Panc1 (cell line): ENCODE data around the gene AKT1. TPM values are rescaled to one million over a fixed set of nuclear protein-coding genes. Genes with fewer than 3 reads are reported as not detected.

ENCODE experiments used
- ATAC-seq: fragments of 200-7000 bp; cut with Tn5 transposase; 2 replicates; pipeline ENCODE4 v1.9.1; 2020; ENCODE audit warnings: mild to moderate bottlenecking, moderate library complexity
- BruUV-seq: library from RNA; stranded (reverse); fragments of 400-500 nt; replicated peaks from 2 replicates; lab custom pipeline; 2021; lab: Mats Ljungman, UMichigan
- CTCF ChIA-PET: fragments of 300-600 bp; sonication (Branson Sonifier 250); formaldehyde crosslinking; loops from one replicate; lab custom pipeline; 2022; ENCODE audit warnings: antibody characterized with exemption; lab: Charles Lee
- POLR2A ChIA-PET: fragments of 300-600 bp; sonication (Branson Sonifier 250); formaldehyde crosslinking; loops from one replicate; lab custom pipeline; 2022; ENCODE audit warnings: antibody characterized with exemption; lab: Charles Lee
- DNase-seq: peaks from one replicate; pipeline ENCODE4 v3.0.0-alpha.2; 2010; ENCODE audit warnings: low read depth, low spot score
- H3K27ac ChIP-seq: 2 replicates; pipeline ENCODE4 v1.5.1; 2011; ENCODE audit warnings: mild to moderate bottlenecking, low read length, inconsistent platforms
- H3K27me3 ChIP-seq: fragments of 200-500 bp; sonication (Bioruptor generic); 2 replicates; pipeline ENCODE4 v1.6.0; 2014; ENCODE audit warnings: low read length, inconsistent platforms; ENCODE audit not compliant: control insufficient read depth, insufficient read depth
- H3K36me3 ChIP-seq: fragments of 200-500 bp; sonication (Bioruptor generic); 2 replicates; pipeline ENCODE4 v1.5.1; 2014; ENCODE audit warnings: inconsistent platforms, mild to moderate bottlenecking, low read length, moderate library complexity; ENCODE audit not compliant: control insufficient read depth, insufficient read depth
- H3K4me1 ChIP-seq: 2 replicates; pipeline ENCODE4 v1.5.1; 2011; ENCODE audit warnings: inconsistent platforms, mild to moderate bottlenecking, low read length, moderate library complexity; ENCODE audit not compliant: control insufficient read depth, insufficient read depth
- H3K4me3 ChIP-seq, 2 experiments: 2 replicates each; pipeline ENCODE4 v1.5.1; 2011 to 2012; ENCODE audit warnings: low read depth in 2 of 2, low read length in 2 of 2, mild to moderate bottlenecking in 2 of 2, inconsistent platforms in 1 of 2, moderate library complexity in 1 of 2
- H3K9me3 ChIP-seq: fragments of 200-500 bp; sonication (Bioruptor generic); 2 replicates; pipeline ENCODE4 v1.5.1; 2014; ENCODE audit warnings: low read depth, mild to moderate bottlenecking, inconsistent platforms, low read length, moderate library complexity; ENCODE audit not compliant: control insufficient read depth, insufficient read depth
- POLR2AphosphoS5 ChIP-seq: IDR thresholded peaks from 2 replicates; pipeline ENCODE4 v1.6.1; 2012; ENCODE audit warnings: mild to moderate bottlenecking, low read depth, low read length, moderate library complexity
- SIN3A ChIP-seq: IDR thresholded peaks from 2 replicates; pipeline ENCODE4 v1.6.1; 2012; ENCODE audit warnings: low read depth, mild to moderate bottlenecking, low read length, moderate library complexity, borderline replicate concordance; ENCODE audit not compliant: insufficient read depth
- TCF7L2 ChIP-seq: IDR thresholded peaks from 2 replicates; pipeline ENCODE4 v1.6.1; 2011; ENCODE audit warnings: mild to moderate bottlenecking, low read depth, low read length, inconsistent platforms
- in situ Hi-C: cut with HindIII; loops from 2 replicates; pipeline ENCODE4 v1.10.0; 2016; ENCODE audit warnings: low sequenced_read_pairs, low pct_unique_long_range_greater_than_20kb
- intact Hi-C: fragments of 100-400 bp; cut with micrococcal nuclease; formaldehyde crosslinking; loops from one replicate; pipeline ENCODE4 v1.10.0; 2022; ENCODE audit not compliant: unreplicated experiment
- total RNA-seq: library from RNA; stranded (reverse); gene quantifications from one replicate; pipeline ENCODE4 v1.2.1, GENCODE V29; 2021; ENCODE audit not compliant: unreplicated experiment
- TF ChIP-seq, protein P1 (sequence below): fragments of 450-650 bp; IDR thresholded peaks from 2 replicates; pipeline ENCODE4 v1.5.1; 2017; ENCODE audit warnings: mild to moderate bottlenecking
- TF ChIP-seq, protein P2 (sequence below), 2 experiments: IDR thresholded peaks; 2 replicates each; pipeline ENCODE4 v1.6.1; 2011 to 2012; ENCODE audit warnings: low read depth in 2 of 2, control low read depth in 1 of 2, low read length in 1 of 2, mild to moderate bottlenecking in 1 of 2, moderate library complexity in 1 of 2; ENCODE audit not compliant: insufficient read depth in 1 of 2

AKT1 gene
- total RNA-seq, 1 experiment from 2014 or later, result 175 TPM

DNA sequence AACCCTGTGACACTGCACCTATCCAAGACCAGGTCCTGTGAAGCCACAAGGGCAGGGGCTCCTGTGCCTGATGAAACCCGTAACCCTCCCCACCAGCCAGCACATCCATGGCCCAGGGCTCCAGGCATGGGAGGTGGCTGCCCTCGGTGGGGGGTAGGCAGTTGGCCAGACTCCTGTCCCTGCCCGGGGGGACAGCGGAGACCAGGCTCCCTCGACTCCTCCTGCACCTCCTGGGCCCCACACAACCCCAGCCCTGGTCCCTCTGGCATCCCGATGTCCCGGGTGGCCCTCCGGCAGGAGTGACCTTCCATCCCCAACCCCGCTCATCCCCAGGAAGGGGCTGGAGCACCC lies 11.4 kb downstream of the AKT1 start:
- Histone ChIP-seq H3K27ac (no peak overlapping the region), H3K9me3 (no peaks in the 10 kb centered on the region), H3K36me3 (no peaks in the 10 kb centered on the region), H3K27me3 (no peaks in the 10 kb centered on the region), H3K4me1 (0 out of 2 replicates have a peak, but pooled peaks cover 6% of the 10 kb centered on the region), H3K4me3 (no peak overlapping the region)
- CTCF ChIA-PET, result no interaction called here
- in situ Hi-C loops, result no loop called here
- ATAC-seq (no peak), DNase-seq (no peak)
- intact Hi-C loops, result no loop called here
- POLR2A ChIA-PET, result no interaction called here
- BruUV-seq, result no TSS peak
- TF ChIP-seq SIN3A (no peak), POLR2AphosphoS5 (no peak), TCF7L2 (no peak)
- TF ChIP-seq, protein P1, sequence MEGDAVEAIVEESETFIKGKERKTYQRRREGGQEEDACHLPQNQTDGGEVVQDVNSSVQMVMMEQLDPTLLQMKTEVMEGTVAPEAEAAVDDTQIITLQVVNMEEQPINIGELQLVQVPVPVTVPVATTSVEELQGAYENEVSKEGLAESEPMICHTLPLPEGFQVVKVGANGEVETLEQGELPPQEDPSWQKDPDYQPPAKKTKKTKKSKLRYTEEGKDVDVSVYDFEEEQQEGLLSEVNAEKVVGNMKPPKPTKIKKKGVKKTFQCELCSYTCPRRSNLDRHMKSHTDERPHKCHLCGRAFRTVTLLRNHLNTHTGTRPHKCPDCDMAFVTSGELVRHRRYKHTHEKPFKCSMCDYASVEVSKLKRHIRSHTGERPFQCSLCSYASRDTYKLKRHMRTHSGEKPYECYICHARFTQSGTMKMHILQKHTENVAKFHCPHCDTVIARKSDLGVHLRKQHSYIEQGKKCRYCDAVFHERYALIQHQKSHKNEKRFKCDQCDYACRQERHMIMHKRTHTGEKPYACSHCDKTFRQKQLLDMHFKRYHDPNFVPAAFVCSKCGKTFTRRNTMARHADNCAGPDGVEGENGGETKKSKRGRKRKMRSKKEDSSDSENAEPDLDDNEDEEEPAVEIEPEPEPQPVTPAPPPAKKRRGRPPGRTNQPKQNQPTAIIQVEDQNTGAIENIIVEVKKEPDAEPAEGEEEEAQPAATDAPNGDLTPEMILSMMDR, result no peak
- TF ChIP-seq, protein P2, sequence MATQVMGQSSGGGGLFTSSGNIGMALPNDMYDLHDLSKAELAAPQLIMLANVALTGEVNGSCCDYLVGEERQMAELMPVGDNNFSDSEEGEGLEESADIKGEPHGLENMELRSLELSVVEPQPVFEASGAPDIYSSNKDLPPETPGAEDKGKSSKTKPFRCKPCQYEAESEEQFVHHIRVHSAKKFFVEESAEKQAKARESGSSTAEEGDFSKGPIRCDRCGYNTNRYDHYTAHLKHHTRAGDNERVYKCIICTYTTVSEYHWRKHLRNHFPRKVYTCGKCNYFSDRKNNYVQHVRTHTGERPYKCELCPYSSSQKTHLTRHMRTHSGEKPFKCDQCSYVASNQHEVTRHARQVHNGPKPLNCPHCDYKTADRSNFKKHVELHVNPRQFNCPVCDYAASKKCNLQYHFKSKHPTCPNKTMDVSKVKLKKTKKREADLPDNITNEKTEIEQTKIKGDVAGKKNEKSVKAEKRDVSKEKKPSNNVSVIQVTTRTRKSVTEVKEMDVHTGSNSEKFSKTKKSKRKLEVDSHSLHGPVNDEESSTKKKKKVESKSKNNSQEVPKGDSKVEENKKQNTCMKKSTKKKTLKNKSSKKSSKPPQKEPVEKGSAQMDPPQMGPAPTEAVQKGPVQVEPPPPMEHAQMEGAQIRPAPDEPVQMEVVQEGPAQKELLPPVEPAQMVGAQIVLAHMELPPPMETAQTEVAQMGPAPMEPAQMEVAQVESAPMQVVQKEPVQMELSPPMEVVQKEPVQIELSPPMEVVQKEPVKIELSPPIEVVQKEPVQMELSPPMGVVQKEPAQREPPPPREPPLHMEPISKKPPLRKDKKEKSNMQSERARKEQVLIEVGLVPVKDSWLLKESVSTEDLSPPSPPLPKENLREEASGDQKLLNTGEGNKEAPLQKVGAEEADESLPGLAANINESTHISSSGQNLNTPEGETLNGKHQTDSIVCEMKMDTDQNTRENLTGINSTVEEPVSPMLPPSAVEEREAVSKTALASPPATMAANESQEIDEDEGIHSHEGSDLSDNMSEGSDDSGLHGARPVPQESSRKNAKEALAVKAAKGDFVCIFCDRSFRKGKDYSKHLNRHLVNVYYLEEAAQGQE (IDR thresholded peaks at IDR 0.05; ENCODE audit: insufficient read depth in 1 of 2, low read depth in 2 of 2, low read length in 1 of 2), result no peak

DNA sequence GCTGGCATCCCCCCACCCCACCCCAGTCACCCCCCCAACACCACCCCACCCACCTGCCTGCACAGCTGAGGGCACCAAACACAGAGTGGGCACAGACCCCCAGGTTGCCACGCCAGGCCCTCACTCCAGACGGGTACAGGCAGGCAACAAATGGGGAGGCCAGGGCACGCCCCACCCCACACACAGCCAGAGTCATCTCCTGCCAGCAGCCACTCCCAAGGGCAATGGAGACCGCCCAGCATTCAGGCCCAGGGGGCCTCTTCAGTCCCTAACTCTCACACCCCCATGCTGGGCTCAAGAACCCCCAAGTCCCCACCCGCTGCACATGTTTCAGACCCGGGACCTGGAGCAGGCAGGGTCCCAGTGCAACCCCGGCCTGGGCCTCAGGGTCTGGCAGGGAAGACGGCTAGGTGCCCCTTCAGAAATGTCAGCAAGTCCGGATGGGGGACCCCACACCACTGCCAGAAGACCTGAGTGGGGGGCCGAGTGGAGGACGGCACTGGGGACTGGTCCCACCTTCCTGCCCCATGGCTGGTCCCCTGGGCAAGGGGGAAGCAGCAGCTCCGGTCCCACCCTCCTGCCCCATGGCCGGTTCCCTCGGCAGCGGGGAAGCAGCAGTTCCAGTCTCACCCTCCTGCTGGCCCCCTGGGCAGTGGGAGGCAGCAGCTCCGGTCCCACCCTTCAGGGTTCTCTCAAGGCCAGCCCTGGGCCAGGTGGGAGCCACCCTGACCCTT lies 11.9 kb downstream of the AKT1 start:
- BruUV-seq, result no TSS peak

More for the DNA sequence above, 11.9 kb downstream of the AKT1 start:
- ATAC-seq (no peak), DNase-seq (no peak)
- Histone ChIP-seq H3K9me3 (no peaks in the 10 kb centered on the region), H3K27me3 (no peaks in the 10 kb centered on the region), H3K4me3 (no peak overlapping the region), H3K4me1 (0 out of 2 replicates have a peak, but pooled peaks cover 6% of the 10 kb centered on the region), H3K27ac (no peak overlapping the region), H3K36me3 (no peaks in the 10 kb centered on the region)
- TF ChIP-seq, protein P1, result no peak
- no peak for TF ChIP-seq POLR2AphosphoS5
- no peak for TF ChIP-seq TCF7L2
- TF ChIP-seq, protein P2 (IDR thresholded peaks at IDR 0.05; ENCODE audit: insufficient read depth in 1 of 2, low read depth in 2 of 2, low read length in 1 of 2), result no peak
- TF ChIP-seq SIN3A, result no peak
- POLR2A ChIA-PET, result no interaction called here
- intact Hi-C loops (no loop called here), in situ Hi-C loops (no loop called here)
- CTCF ChIA-PET, result interaction anchor here (0.6 kb wide), 1 partner anchor 8 kb away, joined by 3 read pairs; no protein-coding TSS in a partner anchor
